ENCODE data around the gene STMN3.

DNA sequence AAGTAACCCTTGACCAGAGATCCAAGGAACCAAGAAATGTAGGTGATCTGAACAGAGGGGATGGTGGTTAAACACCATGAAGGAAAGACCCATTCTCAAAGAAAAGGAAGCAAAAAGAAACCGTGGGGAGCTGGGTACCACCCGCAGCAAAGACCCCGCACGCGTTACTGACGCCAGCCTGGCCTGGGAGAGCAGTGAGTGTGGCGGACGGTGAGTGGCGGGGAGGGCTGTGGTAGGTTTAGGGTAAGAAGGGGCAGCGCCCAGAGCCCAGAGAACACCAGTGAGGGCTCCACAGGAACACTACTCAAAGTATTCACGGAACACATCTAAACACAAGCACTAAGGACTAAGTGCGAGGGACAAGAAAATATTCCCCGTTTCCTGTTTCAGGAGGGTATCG is 30.5 kb downstream of the STMN3 start:
- TF ChIP-seq EZH2phosphoT487 (IDR thresholded peaks at IDR 0.05; ENCODE audit: borderline replicate concordance, low read length): no peak
- TF ChIP-seq, protein P1, sequence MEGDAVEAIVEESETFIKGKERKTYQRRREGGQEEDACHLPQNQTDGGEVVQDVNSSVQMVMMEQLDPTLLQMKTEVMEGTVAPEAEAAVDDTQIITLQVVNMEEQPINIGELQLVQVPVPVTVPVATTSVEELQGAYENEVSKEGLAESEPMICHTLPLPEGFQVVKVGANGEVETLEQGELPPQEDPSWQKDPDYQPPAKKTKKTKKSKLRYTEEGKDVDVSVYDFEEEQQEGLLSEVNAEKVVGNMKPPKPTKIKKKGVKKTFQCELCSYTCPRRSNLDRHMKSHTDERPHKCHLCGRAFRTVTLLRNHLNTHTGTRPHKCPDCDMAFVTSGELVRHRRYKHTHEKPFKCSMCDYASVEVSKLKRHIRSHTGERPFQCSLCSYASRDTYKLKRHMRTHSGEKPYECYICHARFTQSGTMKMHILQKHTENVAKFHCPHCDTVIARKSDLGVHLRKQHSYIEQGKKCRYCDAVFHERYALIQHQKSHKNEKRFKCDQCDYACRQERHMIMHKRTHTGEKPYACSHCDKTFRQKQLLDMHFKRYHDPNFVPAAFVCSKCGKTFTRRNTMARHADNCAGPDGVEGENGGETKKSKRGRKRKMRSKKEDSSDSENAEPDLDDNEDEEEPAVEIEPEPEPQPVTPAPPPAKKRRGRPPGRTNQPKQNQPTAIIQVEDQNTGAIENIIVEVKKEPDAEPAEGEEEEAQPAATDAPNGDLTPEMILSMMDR (conservative IDR thresholded peaks at IDR 0.05; ENCODE audit: low read depth, low read length): no peak
- TF ChIP-seq EZH2 (IDR thresholded peaks at IDR 0.05; ENCODE audit: low read length, unreplicated experiment): no peak

Measured in PC-3 (cell line).